OCI-LY3 (cell line): ENCODE data around the gene MINK1.

Experiments used
- EZH2phosphoT487 ChIP-seq: fragments of 200-600 bp; shearing (Covaris generic); IDR thresholded peaks from 2 replicates; pipeline ENCODE4 v1.6.1; 2018; ENCODE audit warnings: antibody characterized with exemption, mixed run types, low read depth
- TF ChIP-seq, protein P1 (sequence below): fragments of 200-600, 300-600 bp; sonication (generic); IDR thresholded peaks from 2 replicates; pipeline ENCODE4 v1.5.1; 2014; ENCODE audit warnings: antibody characterized with exemption, low read length, low read depth

DNA sequence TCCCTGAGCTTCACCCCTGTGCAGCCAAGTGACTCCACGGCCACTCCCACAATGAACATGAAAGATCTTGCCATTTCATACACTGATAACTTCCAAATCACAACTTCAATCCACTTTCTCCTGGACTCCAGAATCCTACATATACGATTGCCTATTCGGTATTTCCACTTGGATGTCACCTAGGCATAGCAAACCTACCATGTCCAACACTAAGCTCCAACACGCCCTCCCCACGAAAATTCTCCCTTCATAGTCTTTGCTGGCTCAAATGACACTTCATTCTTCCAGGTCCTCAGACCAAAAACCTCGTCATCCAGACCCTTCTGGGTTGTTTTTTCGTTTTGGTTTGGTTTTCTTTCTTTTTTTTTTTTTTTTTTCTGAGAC, 42.4 kb upstream of the MINK1 start:
- TF ChIP-seq, protein P1, sequence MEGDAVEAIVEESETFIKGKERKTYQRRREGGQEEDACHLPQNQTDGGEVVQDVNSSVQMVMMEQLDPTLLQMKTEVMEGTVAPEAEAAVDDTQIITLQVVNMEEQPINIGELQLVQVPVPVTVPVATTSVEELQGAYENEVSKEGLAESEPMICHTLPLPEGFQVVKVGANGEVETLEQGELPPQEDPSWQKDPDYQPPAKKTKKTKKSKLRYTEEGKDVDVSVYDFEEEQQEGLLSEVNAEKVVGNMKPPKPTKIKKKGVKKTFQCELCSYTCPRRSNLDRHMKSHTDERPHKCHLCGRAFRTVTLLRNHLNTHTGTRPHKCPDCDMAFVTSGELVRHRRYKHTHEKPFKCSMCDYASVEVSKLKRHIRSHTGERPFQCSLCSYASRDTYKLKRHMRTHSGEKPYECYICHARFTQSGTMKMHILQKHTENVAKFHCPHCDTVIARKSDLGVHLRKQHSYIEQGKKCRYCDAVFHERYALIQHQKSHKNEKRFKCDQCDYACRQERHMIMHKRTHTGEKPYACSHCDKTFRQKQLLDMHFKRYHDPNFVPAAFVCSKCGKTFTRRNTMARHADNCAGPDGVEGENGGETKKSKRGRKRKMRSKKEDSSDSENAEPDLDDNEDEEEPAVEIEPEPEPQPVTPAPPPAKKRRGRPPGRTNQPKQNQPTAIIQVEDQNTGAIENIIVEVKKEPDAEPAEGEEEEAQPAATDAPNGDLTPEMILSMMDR, result no peak
- TF ChIP-seq EZH2phosphoT487, result no peak
